ENCODE results near the gene LCNL1. TPM values are rescaled to one million over a fixed set of nuclear protein-coding genes. Genes with fewer than 3 reads are reported as not detected.

The LCNL1 gene
- total RNA-seq, 1 donor from 2014 or later, result not detected

- TF ChIP-seq CTCF (IDR thresholded peaks at IDR 0.05; ENCODE audit: unreplicated experiment), result no peak
- no peaks in the 10 kb centered on the region for H3K27me3 Mint-ChIP-seq
- H3K9me3 Mint-ChIP-seq (ENCODE audit: low read depth), result no peaks in the 10 kb centered on the region
- DNase-seq (ENCODE audit: low spot score, unreplicated experiment), result no peak
- H3K4me1 Mint-ChIP-seq (ENCODE audit: low read depth), result no peaks in the 10 kb centered on the region
- H3K4me3 Mint-ChIP-seq (ENCODE audit: low read depth), result no peak overlapping the region
- H3K36me3 Mint-ChIP-seq (ENCODE audit: insufficient read depth), result peaks cover 1% of the 10 kb centered on the region
- no peak overlapping the region for H3K27ac Mint-ChIP-seq
Measured at GRCh38 chr9:137017791-137018497, 35.2 kb downstream of the LCNL1 start.

- Mint-ChIP-seq H3K36me3 (ENCODE audit: insufficient read depth) (peaks cover 1% of the 10 kb centered on the region), H3K4me3 (ENCODE audit: low read depth) (no peak overlapping the region), H3K4me1 (ENCODE audit: low read depth) (no peaks in the 10 kb centered on the region), H3K9me3 (ENCODE audit: low read depth) (no peaks in the 10 kb centered on the region), H3K27me3 (no peaks in the 10 kb centered on the region), H3K27ac (no peak overlapping the region)
- no peak for TF ChIP-seq CTCF (IDR thresholded peaks at IDR 0.05; ENCODE audit: unreplicated experiment)
- DNase-seq (ENCODE audit: low spot score, unreplicated experiment), result no peak
Measured at GRCh38 chr9:137018761-137019559, 36.2 kb downstream of the LCNL1 start.

GRCh38 chr9:137019891-137020683 lies 37.3 kb downstream of the LCNL1 start:
- no peak for TF ChIP-seq CTCF (IDR thresholded peaks at IDR 0.05; ENCODE audit: unreplicated experiment)
- DNase-seq (ENCODE audit: low spot score, unreplicated experiment), result no peak
- Mint-ChIP-seq H3K36me3 (ENCODE audit: insufficient read depth) (peaks cover 1% of the 10 kb centered on the region), H3K27ac (no peak overlapping the region), H3K27me3 (no peaks in the 10 kb centered on the region), H3K9me3 (ENCODE audit: low read depth) (no peaks in the 10 kb centered on the region), H3K4me1 (ENCODE audit: low read depth) (no peaks in the 10 kb centered on the region), H3K4me3 (ENCODE audit: low read depth) (no peak overlapping the region)

- Mint-ChIP-seq H3K36me3 (ENCODE audit: insufficient read depth) (peaks cover 1% of the 10 kb centered on the region), H3K27ac (no peak overlapping the region), H3K9me3 (ENCODE audit: low read depth) (no peaks in the 10 kb centered on the region), H3K27me3 (no peaks in the 10 kb centered on the region), H3K4me1 (ENCODE audit: low read depth) (no peaks in the 10 kb centered on the region), H3K4me3 (ENCODE audit: low read depth) (no peak overlapping the region)
- no peak for DNase-seq (ENCODE audit: low spot score, unreplicated experiment)
- no peak for TF ChIP-seq CTCF (IDR thresholded peaks at IDR 0.05; ENCODE audit: unreplicated experiment)
Measured at GRCh38 chr9:137020771-137021567, 38.2 kb downstream of the LCNL1 start.

Measured in progenitor cell of endocrine pancreas (in vitro differentiated cells).